ENCODE results near the gene FHIT.

DNA sequence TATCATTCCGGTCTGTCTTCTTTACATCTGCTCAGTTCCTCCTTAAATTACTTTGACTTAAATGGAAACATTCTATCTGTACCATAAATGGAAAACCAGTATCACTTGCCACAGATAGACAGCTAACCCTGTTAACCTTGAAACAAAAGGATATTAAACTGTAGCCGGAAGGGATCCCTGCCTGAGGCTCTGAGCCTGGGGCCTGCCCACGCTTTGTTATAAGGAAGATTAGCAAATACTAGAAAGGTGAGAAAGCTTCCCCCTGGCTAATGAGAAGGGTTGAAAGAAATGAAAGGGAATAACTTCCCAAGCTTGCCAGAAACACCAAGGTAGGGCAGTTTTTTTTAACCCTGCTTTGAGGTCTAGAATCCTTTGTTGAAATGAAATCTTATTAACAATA, 927.6 kb downstream of the FHIT start:
- TF ChIP-seq POLR2A (IDR thresholded peaks at IDR 0.05) (no peak), CTCF (IDR thresholded peaks at IDR 0.05) (no peak)
